GM18502 (cell line): Measurements from ENCODE around the gene TCHH.
"Not testable (repeated sequence)": the region's sequence is repeated elsewhere in the genome, so short reads cannot be mapped to it uniquely, and the experiment has no call there.

Experiments
- ATAC-seq: cut with Tn5 transposase; IDR thresholded peaks from one replicate; pipeline ENCODE4 v1.9.1; 2021; ENCODE audit warnings: mild to moderate bottlenecking; ENCODE audit not compliant: unreplicated experiment, poor library complexity

TCHH gene

DNA sequence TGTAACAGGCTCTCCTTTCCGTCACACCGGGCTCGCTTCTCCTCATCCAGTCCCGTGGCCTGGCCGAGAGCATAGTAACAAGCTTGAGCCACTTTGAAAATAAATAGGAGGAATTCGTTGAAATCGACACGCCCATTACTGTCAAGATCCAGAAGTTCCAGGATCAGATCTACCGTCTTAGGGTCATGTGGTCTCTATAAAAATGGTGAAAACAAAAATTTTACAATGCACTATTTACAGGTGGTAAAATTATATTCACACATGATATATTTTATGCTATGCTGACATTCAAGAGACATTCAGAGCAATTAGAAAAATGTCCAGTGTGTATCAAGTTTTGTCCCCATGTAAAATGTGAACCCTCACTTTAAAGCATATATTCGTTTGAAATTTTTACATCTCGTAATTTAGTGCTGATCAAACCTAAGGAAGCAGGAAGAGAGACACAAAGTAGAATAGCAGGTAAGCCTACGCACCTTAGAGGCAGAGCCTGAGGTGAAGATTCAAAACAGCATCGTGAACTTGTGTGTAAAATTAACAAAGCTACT, 2.3 kb downstream of the TCHH start:
- ATAC-seq = no peak

DNA sequence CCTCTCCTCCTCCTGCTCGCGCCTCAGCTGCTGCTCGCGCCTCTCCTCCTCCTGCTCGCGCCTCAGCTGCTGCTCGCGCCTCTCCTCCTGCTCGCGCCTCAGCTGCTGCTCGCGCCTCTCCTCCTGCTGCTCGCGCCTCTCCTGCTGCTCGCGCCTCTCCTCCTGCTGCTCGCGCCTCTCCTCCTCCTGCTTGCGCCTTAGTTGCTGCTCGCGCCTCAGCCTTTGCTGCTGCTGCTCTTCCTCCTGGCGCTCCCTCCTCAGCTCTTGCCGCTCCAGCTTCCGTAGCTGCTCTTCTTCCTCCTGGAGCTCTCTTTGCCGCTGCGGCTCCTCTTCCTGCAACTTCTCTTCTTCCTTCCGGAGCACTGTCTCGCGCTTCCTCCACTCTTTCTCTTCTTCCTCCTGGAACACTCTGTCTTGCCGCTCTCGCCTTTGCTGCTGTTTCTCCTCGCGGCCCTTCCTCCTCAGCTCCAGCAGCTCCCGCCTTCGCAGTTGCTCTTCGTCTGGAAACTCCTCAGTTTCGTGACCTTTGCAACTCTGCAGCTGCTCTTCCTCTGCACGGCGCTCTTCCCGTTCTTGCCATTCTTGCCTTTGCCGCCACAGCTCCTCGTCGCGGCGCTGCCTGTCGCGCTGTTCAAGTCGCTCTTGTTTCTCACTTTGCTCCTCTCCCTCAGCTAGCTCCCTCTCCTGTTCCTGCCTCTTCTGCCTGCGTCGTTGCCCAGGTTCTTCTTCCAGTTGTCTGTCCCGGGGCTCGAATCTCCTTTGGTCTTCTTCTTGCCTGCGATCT, 3.0 kb downstream of the TCHH start:
- ATAC-seq = no peak

DNA sequence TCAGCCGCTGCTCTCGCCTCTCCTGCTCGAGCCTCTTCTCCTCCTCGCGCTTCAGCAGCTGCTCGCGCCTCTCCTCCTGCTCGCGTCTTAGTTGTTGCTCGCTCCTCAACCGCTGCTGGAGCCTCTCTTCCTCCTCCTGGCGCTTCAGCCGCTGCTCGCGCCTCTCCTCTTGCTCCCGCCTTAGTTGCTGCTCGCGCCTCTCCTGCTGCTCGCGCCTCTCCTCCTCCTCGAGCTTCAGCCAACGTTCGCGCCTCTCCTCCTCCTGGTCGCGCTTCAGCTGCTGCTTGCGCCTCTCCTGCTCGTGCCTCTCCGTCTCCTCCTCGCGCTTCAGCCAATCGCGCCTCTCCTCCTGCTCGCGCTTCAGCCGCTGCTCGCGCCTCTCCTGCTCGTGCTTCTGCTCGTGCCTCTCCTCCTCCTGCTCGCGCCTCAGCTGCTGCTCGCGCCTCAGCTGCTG, 3.7 kb downstream of the TCHH start:
- no peak for ATAC-seq

DNA sequence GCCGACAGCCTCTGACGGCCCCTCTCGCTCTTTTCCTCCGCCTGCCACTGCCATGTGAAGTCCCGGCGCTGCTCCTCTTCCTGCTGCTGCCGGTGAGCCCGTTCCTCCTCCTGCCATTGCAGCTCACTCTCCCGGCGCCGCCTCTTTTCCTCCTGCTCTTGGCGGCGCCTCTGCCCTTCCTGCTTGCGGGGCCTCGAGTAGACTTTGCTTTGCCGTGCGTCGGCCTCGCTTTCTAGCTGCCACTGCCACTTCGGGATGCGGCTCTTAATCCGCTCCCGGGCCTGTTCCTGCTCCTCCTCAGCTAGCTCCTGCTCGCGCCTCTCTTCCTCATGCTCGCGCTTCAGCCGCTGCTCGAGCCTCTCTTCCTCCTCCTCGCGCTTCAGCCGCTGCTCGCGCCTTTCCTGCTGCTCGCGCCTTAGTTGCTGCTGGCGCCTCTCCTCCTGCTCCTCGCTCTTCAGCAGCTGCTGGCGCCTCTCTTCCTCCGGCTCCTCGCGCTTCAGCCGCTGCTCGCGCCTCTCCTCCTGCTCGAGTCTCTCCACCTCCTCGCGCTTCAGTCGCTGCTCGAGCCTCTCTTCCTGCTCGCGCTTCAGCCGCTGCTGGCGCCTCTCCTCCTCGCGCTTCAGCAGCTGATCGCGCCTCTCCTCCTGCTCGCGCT, 4.3 kb downstream of the TCHH start:
- no peak for ATAC-seq

DNA sequence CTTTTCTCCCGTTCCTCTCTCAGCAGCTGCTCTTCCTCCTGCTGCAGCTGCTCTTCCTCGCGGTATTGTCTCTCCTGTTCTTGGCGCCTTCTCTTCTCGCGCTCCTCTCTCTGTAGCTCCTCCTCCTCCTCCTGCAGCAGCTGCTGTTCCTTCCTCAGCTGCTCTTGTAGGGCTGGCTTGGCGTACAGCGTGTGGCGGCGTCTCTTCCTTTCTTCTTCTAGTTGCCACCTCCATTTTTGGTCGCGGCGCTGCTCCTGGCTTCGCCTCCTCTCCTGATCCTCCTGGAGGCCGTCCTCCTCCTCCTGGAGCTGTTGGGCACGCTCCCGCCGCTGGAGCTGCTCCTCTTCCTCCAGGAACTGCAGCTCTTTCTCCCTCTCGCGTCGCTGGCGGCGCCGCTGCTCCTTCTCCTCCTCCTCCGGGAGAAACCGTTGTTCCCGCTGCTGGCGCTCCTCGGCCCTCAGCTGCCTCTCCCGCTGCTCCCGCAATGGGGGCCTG, 4.8 kb downstream of the TCHH start:
- ATAC-seq = no peak

- ATAC-seq = no peak
Observed at GRCh38 chr1:152109998-152110294, 5.3 kb downstream of the TCHH start.

GRCh38 chr1:152109231-152109997, 5.8 kb downstream of the TCHH start:
- no peak for ATAC-seq

- ATAC-seq = no peak
Observed at GRCh38 chr1:152108882-152109222, 6.4 kb downstream of the TCHH start.

DNA sequence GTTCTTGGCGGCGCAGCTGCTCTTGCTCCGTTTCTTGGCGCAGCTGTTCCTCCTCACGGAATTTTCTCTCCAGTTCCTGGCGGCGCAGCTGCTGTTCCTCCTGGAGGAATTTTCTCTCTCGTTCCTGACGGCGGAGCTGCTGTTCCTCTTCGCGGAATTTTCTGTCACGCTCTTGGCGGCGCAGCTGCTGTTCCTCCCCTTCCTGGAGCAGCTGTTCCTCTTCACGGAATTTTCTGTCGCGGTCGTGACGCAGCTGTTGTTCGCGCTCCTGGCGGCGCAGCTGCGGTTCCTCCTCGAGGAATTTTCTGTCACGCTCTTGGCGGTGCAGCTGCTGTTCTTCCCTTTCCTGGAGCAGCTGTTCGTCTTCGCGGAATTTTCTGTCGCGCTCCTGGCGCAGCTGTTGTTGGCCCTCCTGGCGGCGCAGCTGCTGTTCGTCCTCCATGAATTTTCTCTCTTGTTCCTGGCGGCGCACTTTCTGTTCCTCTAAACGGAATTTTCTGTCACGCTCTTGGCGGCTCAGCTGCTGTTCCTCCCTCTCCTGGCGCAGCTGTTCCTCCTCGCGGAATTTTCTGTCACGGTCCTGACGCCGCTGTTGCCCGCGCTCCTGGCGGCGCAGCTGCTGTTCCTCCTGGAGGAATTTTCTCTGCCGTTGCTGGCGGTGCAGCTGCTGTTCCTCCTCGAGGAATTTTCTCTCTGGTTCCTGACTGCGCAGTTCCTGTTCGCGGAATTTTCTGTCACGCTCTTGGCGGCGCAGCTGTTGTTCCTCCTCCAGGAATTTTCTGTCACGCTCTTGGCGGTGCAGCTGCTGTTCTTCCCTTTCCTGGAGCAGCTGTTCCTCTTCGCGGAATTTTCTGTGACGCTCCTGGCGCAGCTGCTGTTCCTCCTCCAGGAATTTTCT, 7.0 kb downstream of the TCHH start:
- ATAC-seq = no peak

- ATAC-seq = no peak
Observed at GRCh38 chr1:152107031-152107983, 7.9 kb downstream of the TCHH start.

DNA sequence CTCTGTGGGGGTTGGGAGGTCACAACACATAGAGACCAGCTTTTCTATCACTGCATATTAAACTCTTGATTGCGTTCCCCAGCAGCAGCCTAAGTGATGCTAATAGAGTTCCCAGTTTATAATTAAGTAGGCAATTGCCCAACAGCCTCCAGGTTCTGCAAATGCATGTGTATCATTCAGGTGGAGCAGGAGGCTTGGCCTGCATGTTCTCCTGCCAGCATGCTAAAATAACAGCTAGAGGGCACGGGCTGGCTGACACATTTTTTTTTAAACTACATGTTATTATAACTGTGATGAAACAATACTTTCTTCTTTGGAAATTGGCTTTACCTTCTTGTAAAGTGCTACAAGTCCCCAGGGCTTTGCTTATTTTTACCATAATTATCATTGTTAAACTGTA, 10.4 kb downstream of the TCHH start:
- no peak for ATAC-seq

GRCh38 chr1:152096931-152097330, 18.3 kb downstream of the TCHH start:
- no peak for ATAC-seq

- no peak for ATAC-seq
Observed at GRCh38 chr1:152089014-152089674, 26.1 kb downstream of the TCHH start, which contains the start of gene TCHHL1. TCHHL1 (minus strand) TSS chr1:152089064; CDS start chr1:152088143, 921 bp downstream.

- no peak for ATAC-seq
Observed at GRCh38 chr1:152086760-152087159, 28.5 kb downstream of the TCHH start.

DNA sequence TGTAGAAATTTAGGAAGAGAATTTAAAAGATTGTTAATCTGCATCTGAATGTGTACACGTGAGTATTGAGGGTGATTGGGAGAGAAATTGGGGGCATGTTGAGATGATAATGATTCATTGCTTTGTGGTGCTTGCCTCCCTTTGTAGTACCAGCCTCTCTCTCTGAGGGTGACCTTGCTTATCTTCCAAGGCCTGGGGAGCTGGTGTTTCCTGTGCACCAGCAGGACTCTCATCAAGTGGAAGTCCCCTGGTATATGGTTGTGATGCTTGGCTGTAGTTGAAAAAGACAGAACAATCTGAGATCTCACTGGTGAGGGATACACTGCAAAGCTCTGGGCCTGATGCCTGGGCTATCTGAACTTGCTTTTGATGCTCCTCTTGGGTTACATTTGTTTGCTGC, 30.4 kb downstream of the TCHH start:
- ATAC-seq = no peak

GRCh38 chr1:152081026-152081425, 34.2 kb downstream of the TCHH start:
- not testable (repeated sequence) for ATAC-seq

GRCh38 chr1:152080494-152080893, 34.8 kb downstream of the TCHH start:
- ATAC-seq = not testable (repeated sequence)

DNA sequence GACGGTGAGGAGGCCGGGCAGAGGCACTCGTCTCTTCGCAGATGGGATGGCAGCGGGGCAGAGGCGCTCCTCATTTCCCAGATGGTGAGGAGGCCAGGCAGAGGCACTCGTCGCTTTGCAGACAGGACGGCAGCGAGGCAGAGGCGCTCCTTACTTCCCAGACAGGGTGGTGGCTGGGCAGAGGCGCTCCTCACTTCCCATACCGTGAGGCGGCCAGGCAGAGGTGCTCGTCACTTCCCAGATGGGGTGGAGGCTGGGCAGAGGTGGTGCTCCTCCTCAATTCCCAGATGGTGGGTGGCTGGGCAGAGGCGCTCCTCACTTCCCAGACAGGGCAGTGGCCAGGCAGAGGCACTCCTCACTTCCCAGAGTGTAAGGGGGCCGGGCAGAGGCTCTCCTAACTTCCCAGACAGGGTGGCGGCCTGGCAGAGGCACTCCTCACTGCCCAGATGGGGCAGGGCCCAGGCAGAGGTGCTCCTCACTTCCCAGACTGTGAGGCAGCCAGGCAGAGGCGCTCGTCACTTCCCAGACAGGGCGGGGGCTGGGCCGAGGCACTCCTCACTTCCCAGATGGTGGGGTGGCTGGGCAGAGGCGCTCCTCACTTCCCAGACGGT, 36.3 kb downstream of the TCHH start:
- no peak for ATAC-seq
